Mesenchymal stem cell (in vitro differentiated cells and primary cell): ENCODE measurements around the gene TTLL11.

Experiments
- DNase-seq: peaks from one replicate; pipeline ENCODE4 v3.0.0-alpha.2; 2013
- H2AFZ ChIP-seq: one replicate; pipeline ENCODE4 v1.6.1; 2013; ENCODE audit warnings: low read depth, mild to moderate bottlenecking, control low read depth, inconsistent platforms, low read length, moderate library complexity
- H2AK5ac ChIP-seq: 2 replicates; pipeline ENCODE4 v1.6.1; 2013; ENCODE audit warnings: low read length, moderate library complexity, mild to moderate bottlenecking, inconsistent platforms; ENCODE audit not compliant: severe bottlenecking
- H2BK120ac ChIP-seq: one replicate; pipeline ENCODE4 v1.6.1; 2013; ENCODE audit warnings: low read depth, mild to moderate bottlenecking, inconsistent platforms, low read length, moderate library complexity
- H2BK12ac ChIP-seq, 2 experiments: one replicate each; pipeline ENCODE4 v1.6.1; 2013; ENCODE audit warnings: inconsistent platforms in 2 of 2, low read length in 2 of 2, mild to moderate bottlenecking in 2 of 2, moderate library complexity in 2 of 2, control low read depth in 1 of 2
- H2BK15ac ChIP-seq: one replicate; pipeline ENCODE4 v1.6.1; 2013; ENCODE audit warnings: mild to moderate bottlenecking, low read depth, inconsistent platforms; ENCODE audit not compliant: poor library complexity, severe bottlenecking
- H2BK5ac ChIP-seq: 2 replicates; pipeline ENCODE4 v1.6.1; 2013; ENCODE audit warnings: low read depth, mild to moderate bottlenecking, low read length, control low read depth, inconsistent platforms; ENCODE audit not compliant: poor library complexity, severe bottlenecking
- H3K14ac ChIP-seq, 2 experiments: one replicate each; pipeline ENCODE4 v1.6.1; 2013; ENCODE audit warnings: inconsistent platforms in 2 of 2, low read length in 2 of 2, control low read depth in 1 of 2, mild to moderate bottlenecking in 1 of 2, moderate library complexity in 1 of 2
- H3K18ac ChIP-seq, 2 experiments: one replicate each; pipeline ENCODE4 v1.6.1; 2013; ENCODE audit warnings: inconsistent platforms in 2 of 2, low read length in 2 of 2, control low read depth in 1 of 2, low read depth in 1 of 2, mild to moderate bottlenecking in 1 of 2
- H3K23ac ChIP-seq, 2 experiments: one replicate each; pipeline ENCODE4 v1.6.1; 2013; ENCODE audit warnings: inconsistent platforms in 2 of 2, low read length in 2 of 2, mild to moderate bottlenecking in 2 of 2, moderate library complexity in 2 of 2, control low read depth in 1 of 2
- H3K27ac ChIP-seq: 2 replicates; pipeline ENCODE4 v1.5.1; 2013; ENCODE audit warnings: mild to moderate bottlenecking, moderate library complexity, low read length, control low read depth, inconsistent platforms; ENCODE audit not compliant: poor library complexity, severe bottlenecking
- H3K27me3 ChIP-seq, 2 experiments: 2 replicates each; pipeline versions ENCODE4 v1.6.1 to v1.7.0; 2013; ENCODE audit warnings: low read length in 2 of 2, mild to moderate bottlenecking in 2 of 2, moderate library complexity in 2 of 2, control low read depth in 1 of 2, inconsistent platforms in 1 of 2; ENCODE audit not compliant: control insufficient read depth in 1 of 2, insufficient read depth in 1 of 2
- H3K36me3 ChIP-seq, 2 experiments: 2 replicates each; pipeline versions ENCODE4 v1.6.1 to v1.7.0; 2013; ENCODE audit warnings: low read length in 2 of 2, control low read depth in 1 of 2, inconsistent platforms in 1 of 2, low read depth in 1 of 2, mild to moderate bottlenecking in 1 of 2; ENCODE audit not compliant: insufficient read depth in 2 of 2, control insufficient read depth in 1 of 2
- H3K4ac ChIP-seq, 2 experiments: one replicate each; pipeline ENCODE4 v1.6.1; 2013; ENCODE audit warnings: inconsistent platforms in 2 of 2, low read length in 2 of 2, mild to moderate bottlenecking in 2 of 2, moderate library complexity in 2 of 2, control low read depth in 1 of 2, low read depth in 1 of 2
- H3K4me1 ChIP-seq: 2 replicates; pipeline ENCODE4 v1.6.1; 2013; ENCODE audit warnings: low read depth, low read length, control low read depth; ENCODE audit not compliant: control insufficient read depth, insufficient read depth
- H3K4me2 ChIP-seq: 2 replicates; pipeline ENCODE4 v1.6.1; 2013; ENCODE audit warnings: low read length, mild to moderate bottlenecking, inconsistent platforms; ENCODE audit not compliant: poor library complexity, severe bottlenecking
- H3K4me3 ChIP-seq, 2 experiments: 2 replicates each; pipeline versions ENCODE4 v1.5.1 to v1.7.0; 2013; ENCODE audit warnings: low read length in 2 of 2, mild to moderate bottlenecking in 2 of 2, control low read depth in 1 of 2, low read depth in 1 of 2; ENCODE audit not compliant: insufficient read depth in 1 of 2
- H3K79me1 ChIP-seq: replicated peaks from 2 replicates; pipeline ENCODE4 v1.6.1; 2013; ENCODE audit warnings: mild to moderate bottlenecking, control low read depth, low read length, inconsistent platforms; ENCODE audit not compliant: poor library complexity, severe bottlenecking
- H3K9ac ChIP-seq: 2 replicates; pipeline ENCODE4 v1.7.0; 2013; ENCODE audit warnings: mild to moderate bottlenecking, low read length, moderate library complexity
- H3K9me3 ChIP-seq: 2 replicates; pipeline ENCODE4 v1.7.0; 2013; ENCODE audit warnings: mild to moderate bottlenecking, low read length; ENCODE audit not compliant: control insufficient read depth
- H4K8ac ChIP-seq: one replicate; pipeline ENCODE4 v1.6.1; 2013; ENCODE audit warnings: inconsistent platforms, mild to moderate bottlenecking, low read length, moderate library complexity
- H4K91ac ChIP-seq: one replicate; pipeline ENCODE4 v1.6.1; 2013; ENCODE audit warnings: mild to moderate bottlenecking, low read length, inconsistent platforms
- WGBS: methylation state at CpG from one replicate; pipeline ENCODE4 v1.1.7; 2013; ENCODE audit warnings: mixed read lengths; 5-methylcytosine and 5-hydroxymethylcytosine counted together

The TTLL11 gene

DNA sequence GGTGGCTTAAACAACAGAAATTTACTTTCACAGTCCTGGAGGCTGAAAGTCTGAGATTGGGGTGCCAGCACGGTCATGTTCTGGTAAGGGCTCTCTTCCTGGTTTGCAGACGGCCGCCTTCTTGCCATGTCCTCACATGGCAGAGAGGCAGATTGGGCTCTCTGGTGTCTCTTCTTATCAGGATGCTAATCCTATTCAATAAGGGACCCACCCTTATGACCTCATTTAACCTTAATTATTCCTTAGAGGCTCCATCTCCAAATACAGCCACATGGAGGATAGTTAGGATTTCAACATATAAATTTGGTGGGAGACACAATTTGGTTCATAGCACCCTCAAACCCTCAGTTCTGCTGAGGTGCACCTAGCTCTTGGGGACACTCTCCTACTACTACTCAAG, 261.2 kb downstream of the TTLL11 start:
- Histone ChIP-seq H3K23ac (no peak overlapping the region), H3K18ac (no peak overlapping the region), H3K27ac (no peak overlapping the region), H2BK12ac (no peak overlapping the region), H2BK15ac (no peak overlapping the region), H2AK5ac (no peak overlapping the region), H3K4ac (no peak overlapping the region), H3K36me3 (no peaks in the 10 kb centered on the region), H2BK5ac (no peak overlapping the region), H3K4me3 (no peak overlapping the region), H4K91ac (no peak overlapping the region), H2BK120ac (no peak overlapping the region), H3K9me3 (no peaks in the 10 kb centered on the region), H4K8ac (no peak overlapping the region), H3K4me2 (no peak overlapping the region), H3K4me1 (no peaks in the 10 kb centered on the region), H3K9ac (no peak overlapping the region), H3K27me3 (peaks cover 0 to 4% of the 10 kb centered on the region in 2 experiments), H2AFZ (no peak overlapping the region), H3K14ac (no peak overlapping the region), H3K79me1 (no peaks in the 10 kb centered on the region)
- DNase-seq = no peak
- WGBS = 97% methylated on average over 3 of the region's 3 CpGs

DNA sequence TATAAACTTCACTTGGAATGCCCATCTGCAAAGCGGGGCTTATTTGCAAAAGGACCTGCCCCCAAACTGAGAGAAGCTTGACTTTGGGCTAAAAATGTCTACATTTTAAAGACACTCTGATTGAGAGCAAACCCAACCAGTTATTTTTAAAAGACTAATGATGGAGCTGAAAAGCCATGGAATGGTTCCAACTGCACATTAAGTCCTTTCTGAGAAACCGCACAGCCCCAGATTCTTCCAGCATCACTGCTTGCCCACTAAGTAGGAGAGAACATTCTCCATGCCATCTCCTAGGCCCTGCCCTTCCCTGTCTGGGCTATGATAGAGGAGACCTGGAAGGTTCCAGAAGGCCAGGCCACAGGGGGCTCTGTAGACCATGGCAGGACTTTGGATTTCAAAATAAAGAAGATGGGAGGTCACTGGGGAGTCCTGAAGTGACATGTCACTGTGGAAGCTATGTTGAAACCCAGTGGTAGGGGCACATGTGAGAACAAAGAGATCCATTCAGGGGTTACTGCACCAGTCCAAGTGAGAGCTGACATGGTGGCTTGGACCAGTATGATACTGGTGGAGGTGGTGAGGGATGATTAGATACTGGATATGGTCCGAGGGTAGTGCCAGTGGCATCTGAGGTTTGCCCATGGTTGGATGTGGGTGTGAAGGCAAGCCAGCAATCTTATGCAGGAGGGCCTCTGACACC, 262.5 kb downstream of the TTLL11 start:
- Histone ChIP-seq H3K23ac (no peak overlapping the region), H3K18ac (no peak overlapping the region), H2BK5ac (no peak overlapping the region), H3K27ac (no peak overlapping the region), H3K9ac (no peak overlapping the region), H3K4me2 (no peak overlapping the region), H3K4me1 (no peaks in the 10 kb centered on the region), H2BK15ac (no peak overlapping the region), H3K36me3 (no peaks in the 10 kb centered on the region), H3K79me1 (no peaks in the 10 kb centered on the region), H2BK12ac (no peak overlapping the region), H3K9me3 (no peaks in the 10 kb centered on the region), H2AK5ac (no peak overlapping the region), H3K4ac (no peak overlapping the region), H4K8ac (no peak overlapping the region), H2AFZ (no peak overlapping the region), H4K91ac (no peak overlapping the region), H2BK120ac (no peak overlapping the region), H3K14ac (no peak overlapping the region), H3K4me3 (no peak overlapping the region), H3K27me3 (no peaks in the 10 kb centered on the region)
- DNase-seq = no peak
- 87% methylated on average over 3 of the region's 3 CpGs for WGBS

DNA sequence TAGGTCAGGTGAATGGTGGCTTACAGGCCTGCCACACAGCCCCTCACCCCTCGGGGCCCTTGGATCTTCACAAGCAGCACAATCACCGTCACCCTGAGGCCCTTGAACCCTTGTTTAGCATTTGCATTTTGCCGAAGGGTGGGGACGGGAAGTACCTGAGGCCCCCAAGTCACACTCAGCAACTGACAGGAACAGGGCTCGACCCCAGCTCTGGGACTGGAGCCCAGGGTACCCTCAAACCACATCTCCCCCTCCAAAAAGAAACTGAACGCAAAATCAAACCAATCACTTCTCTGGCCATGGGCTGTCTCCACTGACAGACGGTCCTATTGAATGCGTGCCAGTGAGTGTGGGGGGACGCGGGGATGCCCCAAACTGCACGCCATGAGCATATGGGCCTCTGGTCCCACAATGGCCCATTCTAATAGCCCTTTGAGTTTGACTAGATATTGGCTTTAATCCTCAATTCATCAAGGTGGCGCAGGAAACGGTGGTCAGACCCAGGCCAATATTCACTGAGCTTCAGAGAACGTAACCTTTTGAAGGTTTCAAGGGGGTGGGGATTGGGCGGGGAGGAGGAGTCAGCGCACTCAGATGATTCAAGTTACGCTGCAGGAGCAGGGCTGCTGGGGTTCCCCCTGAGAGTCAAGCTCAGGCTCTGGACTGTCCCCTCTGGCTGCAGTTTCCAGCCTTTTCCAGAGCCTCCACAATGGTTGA, 265.7 kb downstream of the TTLL11 start:
- Histone ChIP-seq H3K4me3 (no peak overlapping the region), H3K79me1 (no peaks in the 10 kb centered on the region), H2BK12ac (no peak overlapping the region), H3K4me1 (no peaks in the 10 kb centered on the region), H3K9ac (no peak overlapping the region), H2BK120ac (no peak overlapping the region), H3K18ac (no peak overlapping the region), H2BK15ac (no peak overlapping the region), H3K9me3 (no peaks in the 10 kb centered on the region), H4K91ac (no peak overlapping the region), H3K4ac (no peak overlapping the region), H3K27ac (no peak overlapping the region), H3K36me3 (peaks cover 0 to 1% of the 10 kb centered on the region in 2 experiments), H2BK5ac (no peak overlapping the region), H3K27me3 (no peaks in the 10 kb centered on the region), H2AK5ac (no peak overlapping the region), H2AFZ (no peak overlapping the region), H4K8ac (no peak overlapping the region), H3K23ac (no peak overlapping the region), H3K14ac (no peak overlapping the region), H3K4me2 (no peak overlapping the region)
- WGBS = 88% methylated on average over 17 of the region's 17 CpGs
- no peak for DNase-seq

DNA sequence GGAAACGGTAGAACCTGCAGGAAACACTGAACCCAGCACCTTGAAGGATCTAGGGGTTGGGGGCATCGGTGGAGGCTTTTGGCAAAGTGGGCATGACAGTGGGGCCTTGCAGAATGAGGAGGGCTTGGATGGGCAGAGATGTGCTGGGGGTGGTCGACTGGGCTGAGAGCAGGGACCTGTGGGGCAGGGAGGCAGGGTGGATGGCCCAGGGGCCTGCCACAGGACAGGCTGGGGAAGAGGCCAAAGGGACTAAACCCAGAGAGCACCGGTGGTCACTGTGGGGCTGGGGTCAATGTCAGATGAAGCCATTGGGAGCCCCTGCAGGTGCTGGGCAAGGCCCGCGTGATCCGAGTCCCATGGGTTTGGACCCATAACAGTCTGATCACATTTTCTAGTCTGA, 266.4 kb downstream of the TTLL11 start:
- H2BK12ac ChIP-seq = no peak overlapping the region
- H3K4me2 ChIP-seq = no peak overlapping the region
- no peak overlapping the region for H3K18ac ChIP-seq
- H3K9ac ChIP-seq = no peak overlapping the region
- 88% methylated on average over 4 of the region's 7 CpGs for WGBS
- peaks cover 0 to 4% of the 10 kb centered on the region in 2 experiments for H3K36me3 ChIP-seq
- H2AK5ac ChIP-seq = no peak overlapping the region
- H3K9me3 ChIP-seq = no peaks in the 10 kb centered on the region
- H3K4me3 ChIP-seq = no peak overlapping the region
- H3K27me3 ChIP-seq = no peaks in the 10 kb centered on the region
- H3K4me1 ChIP-seq = no peaks in the 10 kb centered on the region
- H3K14ac ChIP-seq = no peak overlapping the region
- no peak overlapping the region for H4K8ac ChIP-seq
- no peaks in the 10 kb centered on the region for H3K79me1 ChIP-seq
- DNase-seq = no peak
- H2BK5ac ChIP-seq = no peak overlapping the region
- H2BK15ac ChIP-seq = no peak overlapping the region
- no peak overlapping the region for H2BK120ac ChIP-seq
- no peak overlapping the region for H3K4ac ChIP-seq
- H3K23ac ChIP-seq = no peak overlapping the region
- H4K91ac ChIP-seq = no peak overlapping the region
- no peak overlapping the region for H3K27ac ChIP-seq
- H2AFZ ChIP-seq = no peak overlapping the region
